ENCODE measurements around the gene OCRL.

Gene OCRL

GRCh38 chrX:129640737-129641136, 100.7 kb downstream of the OCRL start:
- no peak for DNase-seq

GRCh38 chrX:129641469-129641868, 101.4 kb downstream of the OCRL start:
- DNase-seq, result no peak

- DNase-seq, result no peak
Measured at GRCh38 chrX:129641941-129642340, 101.9 kb downstream of the OCRL start.
